Right lung (tissue), 10 donors: ENCODE measurements around the gene ZNF326. TPM values are rescaled to one million over a fixed set of nuclear protein-coding genes. Genes with fewer than 3 reads are reported as not detected.

Experiments
- DNase-seq, 2 donors: peaks; one replicate each; pipeline ENCODE4 v3.0.0-alpha.2; 2013
- long read RNA-seq, 8 donors: transcript quantifications; one replicate each; lab custom pipeline, GENCODE V29; 2026
- polyA plus RNA-seq, 5 donors: library from polyadenylated mRNA; unstranded; fragments of 120-200 nt; gene quantifications; one replicate each; pipeline versions ENCODE4 v1.2.1 to v1.2.3, GENCODE V29; 2013; ENCODE audit warnings: inconsistent platforms in 1 of 5, low replicate concordance in 1 of 5; ENCODE audit not compliant: insufficient read length in 5 of 5, insufficient read depth in 1 of 5

Gene ZNF326
- polyA plus RNA-seq, result 100 to 1,000 TPM in 1 of 5 donors, 10 to 100 TPM in 4; 49.4 to 100 (median 84.9) TPM
- long read RNA-seq, donor 1, transcript ZNF326-202 (4 exons, 1,538 nt), result major isoform, 8 of 36 reads
- long read RNA-seq, donor 1, partial matches to known transcripts, result 22 of 36 reads
- long read RNA-seq, donor 1, other reads (novel, unspliced or antisense), result 0 of 36 reads
- long read RNA-seq, donor 2, partial matches to known transcripts, result 0 of 6 reads
- long read RNA-seq, donor 2, other reads (novel, unspliced or antisense), result 0 of 6 reads
- long read RNA-seq, donor 3, transcript ZNF326-202 (4 exons, 1,538 nt), result major isoform, 6 of 51 reads
- long read RNA-seq, donor 3, partial matches to known transcripts, result 43 of 51 reads
- long read RNA-seq, donor 3, other reads (novel, unspliced or antisense), result 0 of 51 reads
- long read RNA-seq, donor 4, transcript ZNF326-202 (4 exons, 1,538 nt), result major isoform, 5 of 12 reads
- long read RNA-seq, donor 4, partial matches to known transcripts, result 5 of 12 reads
- long read RNA-seq, donor 4, other reads (novel, unspliced or antisense), result 0 of 12 reads
- long read RNA-seq, donor 5, transcript ZNF326-202 (4 exons, 1,538 nt), result major isoform, 8 of 18 reads
- long read RNA-seq, donor 5, partial matches to known transcripts, result 6 of 18 reads
- long read RNA-seq, donor 5, other reads (novel, unspliced or antisense), result 0 of 18 reads
- long read RNA-seq, donor 6, transcript ZNF326-202 (4 exons, 1,538 nt), result minor isoform, 6 of 42 reads
- long read RNA-seq, donor 6, transcript ZNF326-201 (12 exons, 2,729 nt), result major isoform, 7 of 42 reads
- long read RNA-seq, donor 6, partial matches to known transcripts, result 27 of 42 reads
- long read RNA-seq, donor 6, other reads (novel, unspliced or antisense), result 0 of 42 reads
- long read RNA-seq, donor 7, transcript ZNF326-201 (12 exons, 2,729 nt), result major isoform, 6 of 9 reads
- long read RNA-seq, donor 7, partial matches to known transcripts, result 0 of 9 reads
- long read RNA-seq, donor 7, other reads (novel, unspliced or antisense), result 0 of 9 reads
- long read RNA-seq, donor 8, partial matches to known transcripts, result 14 of 16 reads
- long read RNA-seq, donor 8, other reads (novel, unspliced or antisense), result 0 of 16 reads

DNA sequence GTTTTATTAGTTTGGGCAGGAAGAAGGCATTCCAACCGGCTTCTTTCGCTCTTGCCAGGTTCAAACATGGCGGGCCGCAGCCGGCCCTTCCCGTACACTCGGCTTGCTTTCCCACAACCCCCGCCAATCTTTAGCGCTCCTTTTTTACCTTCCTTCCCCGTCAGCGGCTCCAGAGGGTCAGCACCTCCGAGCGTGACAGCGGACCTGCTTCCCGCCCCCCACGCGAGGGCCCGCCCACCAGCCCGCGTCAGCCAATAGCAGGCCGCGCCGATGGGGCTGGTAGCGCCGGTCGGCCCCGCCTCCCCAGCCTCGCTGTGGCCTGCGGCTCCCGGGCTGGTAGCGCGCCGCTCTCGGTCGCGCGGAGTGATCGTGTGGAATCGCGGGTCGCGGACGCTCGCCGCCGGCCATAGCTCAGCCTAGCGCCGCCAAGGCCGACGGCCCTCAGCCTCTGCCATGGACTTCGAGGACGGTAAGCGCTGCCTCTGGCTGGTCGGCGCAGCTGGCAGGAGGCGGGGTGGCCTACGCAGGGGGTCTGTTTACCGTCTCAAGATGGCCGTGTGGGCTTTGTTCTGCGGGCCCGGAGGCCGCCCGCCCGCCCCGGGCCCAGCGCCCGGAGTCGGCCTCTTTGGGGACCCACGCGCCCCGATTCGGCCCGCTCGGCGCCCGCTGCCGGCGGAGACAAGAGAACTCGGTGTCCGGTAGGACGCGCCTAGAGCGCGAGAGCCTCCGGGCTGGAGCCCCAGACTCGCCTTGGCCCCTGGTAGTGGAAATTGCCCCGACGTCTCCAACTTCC lies at the start of gene ZNF326:
Gene ZNF326, plus strand, starts transcription at position 306 of the 793 bp plus-strand sequence. Its CDS starts 148 bp downstream, at position 454.
- DNase-seq, result peak; percentile 93 to 94

GRCh38 chr1:89945852-89946476 lies 48.9 kb upstream of the ZNF326 start:
- DNase-seq, result no peak

GRCh38 chr1:89946532-89946931 lies 48.4 kb upstream of the ZNF326 start:
- no peak for DNase-seq

GRCh38 chr1:89948722-89949345 lies 46.1 kb upstream of the ZNF326 start:
- DNase-seq, result no peak

GRCh38 chr1:89949991-89950624 lies 44.8 kb upstream of the ZNF326 start:
- no peak for DNase-seq

- no peak for DNase-seq
Measured at GRCh38 chr1:89950703-89951102, 44.2 kb upstream of the ZNF326 start.

DNA sequence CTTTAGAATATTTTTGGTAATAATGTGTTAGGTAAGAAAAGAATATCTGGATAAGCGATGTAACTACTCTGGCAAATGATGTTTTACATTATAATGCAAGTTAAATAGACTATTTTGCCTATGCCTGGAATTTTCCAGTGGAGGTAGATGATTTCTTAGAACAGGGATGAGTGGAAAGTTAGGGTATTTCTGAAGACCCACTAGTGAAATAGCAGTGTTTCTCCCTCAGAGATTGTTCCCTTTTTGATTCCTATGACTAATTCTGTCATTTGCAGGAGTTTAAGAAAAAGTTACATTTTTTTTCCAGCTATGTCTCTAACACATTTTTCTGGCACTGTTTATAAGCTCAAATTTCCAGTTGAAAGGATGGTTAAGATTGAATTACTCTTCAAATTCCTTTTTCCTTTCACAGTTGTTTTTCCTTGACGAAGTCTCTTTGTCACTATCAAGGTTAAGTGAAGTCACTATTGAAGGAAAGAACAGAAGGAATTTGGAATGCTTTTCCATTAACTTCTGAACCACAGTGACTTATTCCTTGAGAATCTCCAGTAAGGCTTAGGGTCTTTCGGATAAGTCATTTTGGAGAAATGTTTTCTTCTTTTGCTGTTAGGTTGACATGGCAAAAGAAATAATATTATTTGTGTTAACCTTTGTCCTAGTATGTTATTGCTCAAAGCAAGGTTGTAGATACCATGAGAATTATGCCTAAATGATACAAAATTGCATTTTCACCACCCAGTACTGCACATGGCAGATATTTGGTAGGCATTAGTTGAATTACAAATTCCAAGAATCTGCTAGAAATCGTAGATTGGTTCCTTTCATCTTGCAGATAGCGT lies 42.9 kb upstream of the ZNF326 start:
- DNase-seq, result no peak

DNA sequence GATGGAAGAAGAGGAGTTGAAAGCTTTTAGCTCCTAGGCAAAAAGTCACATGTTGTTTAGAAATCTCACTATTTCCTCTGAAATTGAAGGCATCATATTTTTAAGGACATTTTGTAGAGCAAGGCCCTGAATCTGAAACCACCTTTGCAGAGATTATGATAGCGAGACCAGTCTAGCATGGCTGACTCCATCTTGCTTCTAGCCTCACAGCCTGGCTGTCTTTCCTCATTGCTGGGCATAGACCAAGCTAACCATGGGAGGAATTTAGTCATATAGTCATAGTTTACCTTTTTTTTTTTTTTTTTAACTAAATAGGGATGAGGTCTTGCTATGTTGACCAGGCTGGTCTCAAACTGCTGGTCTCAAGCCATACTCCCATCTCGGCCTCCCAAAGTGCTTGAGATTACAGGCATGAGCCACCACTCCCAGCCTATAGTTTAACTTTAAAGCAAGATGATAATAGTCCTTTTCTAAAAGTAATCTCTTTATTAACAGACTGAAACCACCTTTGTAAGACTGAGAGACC lies 42.2 kb upstream of the ZNF326 start:
- DNase-seq, result no peak

- DNase-seq, result no peak
Measured at GRCh38 chr1:89953131-89953626, 41.7 kb upstream of the ZNF326 start.

GRCh38 chr1:89953929-89954328 lies 41.0 kb upstream of the ZNF326 start:
- no peak for DNase-seq

- no peak for DNase-seq
Measured at GRCh38 chr1:89954401-89954800, 40.5 kb upstream of the ZNF326 start.

- no peak for DNase-seq
Measured at GRCh38 chr1:89955311-89956205, 39.4 kb upstream of the ZNF326 start.

DNA sequence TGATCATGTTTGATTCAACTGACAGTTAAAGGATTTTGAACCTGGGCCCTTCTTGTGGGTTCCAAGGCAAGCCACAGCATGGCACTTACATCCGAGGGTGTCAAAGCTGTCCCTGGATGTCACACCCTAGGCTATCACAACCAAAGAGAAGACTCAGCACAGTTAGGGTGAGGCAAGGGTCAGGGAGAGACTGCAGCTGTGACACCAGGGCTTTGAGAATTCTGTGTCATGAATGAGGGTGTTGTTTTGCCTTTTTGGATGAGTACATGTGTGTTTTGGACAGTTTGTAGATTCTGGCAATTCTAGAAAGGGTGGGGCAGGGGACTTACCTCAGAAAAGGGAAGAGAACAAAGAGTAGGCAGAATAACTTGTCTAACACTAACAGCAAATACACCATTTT lies 37.8 kb upstream of the ZNF326 start:
- no peak for DNase-seq

- DNase-seq, result no peak
Measured at GRCh38 chr1:89958851-89959654, 35.9 kb upstream of the ZNF326 start.

DNA sequence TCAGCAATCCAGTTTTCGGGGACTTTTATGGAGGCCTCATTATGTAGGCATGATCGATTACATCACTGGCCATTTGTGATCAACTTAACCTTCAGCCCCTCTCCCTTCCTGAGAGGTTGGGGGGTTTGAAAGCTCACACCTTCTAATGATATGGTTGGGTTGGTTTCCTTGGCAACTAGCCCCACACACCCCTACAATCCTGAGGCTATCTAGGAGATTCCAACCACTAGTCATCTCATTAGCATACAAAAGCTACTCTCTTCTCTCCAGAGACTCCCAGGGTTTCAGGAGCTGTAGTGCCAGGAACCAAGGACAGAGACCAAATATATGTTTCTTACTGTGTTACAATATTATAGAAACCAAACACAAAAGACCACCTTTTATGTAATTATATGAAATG lies 35.2 kb upstream of the ZNF326 start:
- no peak for DNase-seq

DNA sequence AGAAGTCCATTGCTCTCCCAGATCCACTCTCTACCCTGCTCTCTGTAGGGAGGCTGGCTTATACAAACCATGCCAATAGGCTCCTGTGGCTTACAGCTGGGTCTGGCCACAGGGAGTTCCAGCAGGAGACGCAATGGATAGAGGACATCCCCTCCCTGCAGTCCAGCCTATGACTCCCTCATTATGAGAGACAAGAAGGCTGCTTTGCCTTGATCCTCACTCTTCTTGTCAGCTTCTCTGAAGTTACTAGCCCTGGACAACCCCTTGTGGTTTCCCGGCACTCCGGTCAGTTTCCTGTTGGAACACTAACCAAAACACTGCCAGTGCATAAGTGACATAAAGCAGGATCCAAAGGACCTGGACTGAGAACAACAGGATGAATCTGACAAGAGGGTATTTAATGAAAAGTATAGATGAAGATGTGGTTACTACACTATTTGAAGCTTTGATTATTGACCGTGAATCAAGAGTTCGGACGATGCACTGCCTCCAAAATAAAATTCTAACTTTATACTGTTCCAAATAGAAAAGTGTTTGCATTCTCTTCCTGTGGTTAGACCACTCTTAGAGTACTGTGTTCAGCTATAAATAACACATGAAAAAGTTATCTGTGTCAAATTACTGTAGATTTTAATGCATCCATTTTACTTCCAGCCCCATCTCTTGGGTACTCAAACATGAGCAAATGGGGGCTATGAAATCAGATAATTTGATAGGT lies 32.7 kb upstream of the ZNF326 start:
- no peak for DNase-seq
